Measurements from ENCODE around the gene UQCC5. TPM values are rescaled to one million over a fixed set of nuclear protein-coding genes. Genes with fewer than 3 reads are reported as not detected.
A peak's percentile ranks its signal among the peaks of the same experiment; 100 is the strongest.

UQCC5 gene
- total and polyA plus RNA-seq, 10 donors: 2.7 to 41.5 (median 12.0) TPM

DNA sequence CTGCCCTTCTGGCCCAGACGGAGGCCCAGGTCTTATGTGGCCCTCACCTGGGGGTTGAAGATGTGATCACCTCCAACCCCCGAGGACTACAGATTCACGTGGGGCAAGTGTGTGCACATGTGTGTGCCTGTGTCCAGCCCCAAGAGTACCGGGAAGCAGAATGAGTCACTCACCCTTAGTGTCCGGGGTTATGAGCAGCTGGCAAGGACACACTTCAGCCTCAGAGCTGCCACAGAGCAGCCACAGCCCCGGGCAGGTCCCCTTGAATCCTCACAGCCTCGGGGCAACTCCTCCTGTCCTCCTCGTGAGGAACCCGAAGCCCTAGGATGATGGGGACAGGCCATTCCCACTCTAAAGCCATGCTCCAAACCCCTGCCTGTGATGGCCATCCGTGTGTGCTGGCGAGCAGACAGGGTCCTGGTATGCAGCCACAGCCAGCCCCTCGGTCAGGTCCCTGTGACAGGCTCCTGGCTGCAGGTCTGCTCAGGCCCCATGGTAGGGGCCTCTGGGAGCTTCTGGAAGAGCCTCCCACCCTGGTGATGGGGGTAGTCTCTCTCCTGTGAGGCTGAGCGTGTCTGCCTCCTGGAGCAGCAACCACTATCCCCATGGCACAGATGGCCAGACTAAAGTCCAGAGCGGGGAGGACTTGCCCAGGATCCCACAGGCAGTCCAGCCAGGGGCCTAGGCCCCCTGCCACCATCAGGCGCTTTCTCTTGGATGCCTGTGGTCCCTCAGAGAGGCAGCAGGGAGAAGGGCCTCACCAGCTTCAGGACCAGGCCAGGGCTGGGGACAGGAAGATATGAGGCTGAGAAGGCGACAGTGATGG is 40.4 kb upstream of the UQCC5 start:
- Histone ChIP-seq H3K27ac (peak overlapping the region; percentile 5 to 88 (median 84)), H3K36me3 (peaks cover 0 to 41% (median 20%) of the 10 kb centered on the region in 6 donors), H3K9me3 (no peaks in the 10 kb centered on the region), H3K4me1 (peaks cover 26 to 97% (median 64%) of the 10 kb centered on the region in 6 donors), H3K27me3 (replicated peaks in 1 of 7) (peaks cover 0 to 11% (median 0%) of the 10 kb centered on the region in 7 donors), H3K4me3 (peak overlapping the region; percentile 37 to 73 (median 54))
- 47 to 77% (median 56%) methylated on average over 3 to 16 of the region's 16 CpGs for WGBS, 5 donors
- intact Hi-C loops (cut with DNase I; ENCODE audit: low total_unique reads): no loop called here
- TF ChIP-seq POLR2AphosphoS5 (IDR thresholded peaks at IDR 0.05): peak in 2 of 3 donors; percentile 63 to 67
- TF ChIP-seq, protein P1, sequence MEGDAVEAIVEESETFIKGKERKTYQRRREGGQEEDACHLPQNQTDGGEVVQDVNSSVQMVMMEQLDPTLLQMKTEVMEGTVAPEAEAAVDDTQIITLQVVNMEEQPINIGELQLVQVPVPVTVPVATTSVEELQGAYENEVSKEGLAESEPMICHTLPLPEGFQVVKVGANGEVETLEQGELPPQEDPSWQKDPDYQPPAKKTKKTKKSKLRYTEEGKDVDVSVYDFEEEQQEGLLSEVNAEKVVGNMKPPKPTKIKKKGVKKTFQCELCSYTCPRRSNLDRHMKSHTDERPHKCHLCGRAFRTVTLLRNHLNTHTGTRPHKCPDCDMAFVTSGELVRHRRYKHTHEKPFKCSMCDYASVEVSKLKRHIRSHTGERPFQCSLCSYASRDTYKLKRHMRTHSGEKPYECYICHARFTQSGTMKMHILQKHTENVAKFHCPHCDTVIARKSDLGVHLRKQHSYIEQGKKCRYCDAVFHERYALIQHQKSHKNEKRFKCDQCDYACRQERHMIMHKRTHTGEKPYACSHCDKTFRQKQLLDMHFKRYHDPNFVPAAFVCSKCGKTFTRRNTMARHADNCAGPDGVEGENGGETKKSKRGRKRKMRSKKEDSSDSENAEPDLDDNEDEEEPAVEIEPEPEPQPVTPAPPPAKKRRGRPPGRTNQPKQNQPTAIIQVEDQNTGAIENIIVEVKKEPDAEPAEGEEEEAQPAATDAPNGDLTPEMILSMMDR (IDR thresholded peaks at IDR 0.05 in 8 of 11, conservative IDR thresholded peaks at IDR 0.05 in 3 of 11): no peak
- no peak for DNase-seq

DNA sequence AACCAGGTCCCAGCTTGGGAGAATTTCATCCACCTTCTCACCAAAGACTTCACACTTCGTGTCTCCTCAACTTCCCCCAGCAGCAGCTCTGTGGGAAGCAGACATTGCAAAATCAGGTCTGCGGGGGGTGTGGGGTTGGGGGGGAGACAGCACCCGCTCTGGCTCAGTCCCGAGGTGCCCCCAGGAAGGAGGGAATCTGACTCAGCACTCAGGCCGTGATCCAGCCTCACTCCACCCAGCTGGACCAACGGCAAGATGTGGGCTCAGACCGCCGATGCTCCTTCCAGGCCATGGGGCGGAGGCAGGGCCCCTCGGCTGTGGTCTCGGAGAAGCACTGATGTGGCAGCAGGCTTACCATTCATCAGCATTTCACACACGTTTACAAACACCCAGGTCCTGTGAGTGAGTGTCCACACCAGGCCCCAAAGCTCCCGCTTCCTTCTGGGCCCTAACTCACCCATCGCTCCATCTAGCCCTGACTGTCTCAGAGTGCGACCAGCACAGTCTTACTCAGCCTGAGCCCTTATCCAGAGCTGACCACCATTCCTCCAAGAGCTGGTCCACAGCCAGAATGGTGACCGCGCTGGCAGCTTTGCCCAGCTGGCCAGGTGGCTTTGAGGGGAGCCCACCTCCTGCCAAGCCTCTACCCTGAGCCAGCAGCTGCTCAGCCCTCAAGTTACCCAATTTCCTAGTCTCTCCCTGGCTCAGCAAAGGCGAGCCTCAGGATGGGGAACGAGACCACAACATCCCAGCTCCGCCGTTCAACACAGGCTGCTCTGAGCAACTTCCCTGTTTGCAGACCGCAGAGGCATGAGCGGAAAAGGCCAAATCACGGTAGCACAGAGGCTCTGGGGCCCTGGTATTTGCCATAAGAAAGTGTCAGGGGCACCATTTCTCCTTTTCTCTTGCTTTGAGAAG is 38.0 kb upstream of the UQCC5 start:
- TF ChIP-seq, protein P1 (IDR thresholded peaks at IDR 0.05 in 8 of 11, conservative IDR thresholded peaks at IDR 0.05 in 3 of 11): no peak
- TF ChIP-seq POLR2A (IDR thresholded peaks at IDR 0.05): no peak
- peak; percentile 50 to 59 (median 56) for TF ChIP-seq POLR2AphosphoS5 (IDR thresholded peaks at IDR 0.05)
- Histone ChIP-seq H3K9me3 (no peaks in the 10 kb centered on the region), H3K36me3 (peaks cover 0 to 41% (median 0%) of the 10 kb centered on the region in 6 donors), H3K4me1 (peaks cover 18 to 83% (median 45%) of the 10 kb centered on the region in 6 donors), H3K4me3 (peak overlapping the region in 6 of 8 donors; percentile 11 to 73 (median 54)), H3K27ac (peak overlapping the region in 5 of 8 donors; percentile 26 to 88 (median 77)), H3K27me3 (replicated peaks in 1 of 7) (peaks cover 0 to 11% (median 0%) of the 10 kb centered on the region in 7 donors)
- peak; percentile 86 for DNase-seq
- intact Hi-C loops (cut with DNase I; ENCODE audit: low total_unique reads): no loop called here
- WGBS, 5 donors: 15 to 44% (median 25%) methylated on average over 22 to 24 of the region's 24 CpGs

DNA sequence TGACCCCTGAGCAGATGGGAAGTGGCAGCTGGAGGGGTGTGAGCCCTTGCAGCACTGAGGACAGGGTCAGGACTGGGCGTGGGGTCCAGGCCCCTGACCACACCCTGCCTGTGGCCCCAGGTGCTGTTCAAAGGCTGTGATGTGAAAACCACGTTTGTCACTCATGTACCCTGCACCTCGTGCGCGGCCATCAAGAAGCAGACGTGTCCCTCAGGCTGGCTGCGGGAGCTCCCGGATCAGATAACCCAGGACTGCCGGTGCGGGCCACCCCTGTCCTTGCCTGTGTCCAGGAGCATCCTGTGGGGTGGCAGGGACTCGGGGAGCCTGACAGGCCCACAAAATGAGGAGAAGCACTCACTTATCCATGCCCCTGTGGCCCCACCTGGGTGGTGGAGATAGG is 35.4 kb upstream of the UQCC5 start:
- peaks cover 11 to 57% (median 26%) of the 10 kb centered on the region in 6 donors for H3K4me1 ChIP-seq
- DNase-seq: no peak
- TF ChIP-seq POLR2A (IDR thresholded peaks at IDR 0.05): no peak
- peak in 1 of 3 donors; percentile 28 for TF ChIP-seq POLR2AphosphoS5 (IDR thresholded peaks at IDR 0.05)

DNA sequence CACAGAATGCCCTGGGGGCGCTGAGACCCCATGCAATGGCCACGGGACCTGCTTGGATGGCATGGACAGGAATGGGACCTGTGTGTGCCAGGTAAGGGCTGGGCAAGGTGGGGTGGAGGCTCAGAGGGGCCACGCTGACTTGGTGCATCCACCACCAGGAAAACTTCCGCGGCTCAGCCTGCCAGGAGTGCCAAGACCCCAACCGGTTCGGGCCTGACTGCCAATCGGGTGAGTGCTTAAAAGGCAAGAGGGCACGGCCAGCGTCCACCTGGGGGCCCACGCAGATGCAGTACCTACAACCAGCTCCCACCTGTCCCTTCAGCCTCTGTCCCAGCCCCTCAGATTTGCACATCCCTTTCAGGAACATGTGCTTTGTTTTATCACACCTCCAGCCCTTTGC is 34.4 kb upstream of the UQCC5 start:
- peaks cover 11 to 48% (median 26%) of the 10 kb centered on the region in 6 donors for H3K4me1 ChIP-seq
- H3K27me3 ChIP-seq (replicated peaks in 1 of 7): no peaks in the 10 kb centered on the region
- H3K36me3 ChIP-seq: peaks cover 0 to 71% (median 16%) of the 10 kb centered on the region in 6 donors
- no peak overlapping the region for H3K4me3 ChIP-seq
- H3K9me3 ChIP-seq: no peaks in the 10 kb centered on the region
- no peak for DNase-seq
- intact Hi-C loops (cut with DNase I; ENCODE audit: low total_unique reads): no loop called here
- TF ChIP-seq POLR2AphosphoS5 (IDR thresholded peaks at IDR 0.05): no peak
- no peak for TF ChIP-seq POLR2A (IDR thresholded peaks at IDR 0.05)
- TF ChIP-seq, protein P1 (IDR thresholded peaks at IDR 0.05 in 8 of 11, conservative IDR thresholded peaks at IDR 0.05 in 3 of 11): no peak
- WGBS, 5 donors: 85 to 91% (median 89%) methylated on average over 5 to 11 of the region's 11 CpGs
- H3K27ac ChIP-seq: no peak overlapping the region

More for the DNA sequence above, 35.4 kb upstream of the UQCC5 start:
- Histone ChIP-seq H3K9me3 (no peaks in the 10 kb centered on the region), H3K27ac (peak overlapping the region in 2 of 8 donors; percentile 1 to 22), H3K27me3 (replicated peaks in 1 of 7) (no peaks in the 10 kb centered on the region), H3K36me3 (peaks cover 0 to 61% (median 12%) of the 10 kb centered on the region in 6 donors), H3K4me3 (no peak overlapping the region)
- 69 to 78% (median 71%) methylated on average over 9 to 11 of the region's 11 CpGs for WGBS, 5 donors
- intact Hi-C loops (cut with DNase I; ENCODE audit: low total_unique reads): no loop called here

Measured in spleen (tissue), 11 donors.